ENCODE results near the gene ADGRA1.

Gene ADGRA1

DNA sequence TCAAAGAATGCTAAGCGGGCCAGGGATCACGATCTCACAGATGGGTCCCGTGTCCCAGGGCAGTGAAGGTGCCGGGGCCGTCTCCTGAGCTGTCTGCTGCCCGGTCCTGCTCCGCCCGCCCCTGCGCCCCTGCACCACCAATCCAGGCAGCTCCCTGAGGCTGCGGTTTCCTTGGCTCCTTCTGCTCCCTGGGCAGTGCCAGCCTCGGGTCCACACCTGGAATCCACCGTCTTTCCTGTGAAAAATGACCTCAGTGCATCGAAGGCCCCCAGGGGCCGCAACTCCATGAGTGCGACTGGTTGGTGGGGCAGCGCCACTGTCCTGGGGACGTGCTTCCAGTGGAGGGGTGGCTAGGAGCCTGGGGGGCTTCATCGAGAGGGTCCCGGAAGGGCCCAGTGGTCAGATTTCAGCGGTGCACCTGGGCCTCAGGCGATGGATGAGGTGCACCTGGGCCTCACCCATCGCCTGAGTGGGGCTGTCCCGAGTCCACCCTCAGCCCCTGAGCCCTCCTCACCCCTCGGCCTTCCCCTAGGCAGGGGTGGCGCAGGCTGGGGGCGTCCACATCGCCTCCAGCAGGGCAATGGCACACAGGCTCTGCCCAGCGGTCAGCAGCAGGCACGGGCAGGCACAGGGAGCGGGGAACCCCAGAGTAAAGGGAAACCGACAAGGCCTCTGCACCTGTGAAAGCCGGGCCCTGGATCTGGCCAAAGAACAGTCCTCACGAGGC lies 27.2 kb downstream of the ADGRA1 start:
- no peak for DNase-seq

- no peak for DNase-seq
Observed at GRCh38 chr10:133115453-133115842, 27.7 kb downstream of the ADGRA1 start.

- DNase-seq, result no peak
Observed at GRCh38 chr10:133115976-133116375, 28.3 kb downstream of the ADGRA1 start.

- no peak for DNase-seq
Observed at GRCh38 chr10:133116455-133116854, 28.7 kb downstream of the ADGRA1 start.

- DNase-seq, result no peak
Observed at GRCh38 chr10:133117036-133117687, 29.4 kb downstream of the ADGRA1 start.

GRCh38 chr10:133117688-133118071 lies 30.0 kb downstream of the ADGRA1 start:
- DNase-seq, result no peak

GRCh38 chr10:133121479-133121878 lies 33.8 kb downstream of the ADGRA1 start:
- DNase-seq, result no peak

DNA sequence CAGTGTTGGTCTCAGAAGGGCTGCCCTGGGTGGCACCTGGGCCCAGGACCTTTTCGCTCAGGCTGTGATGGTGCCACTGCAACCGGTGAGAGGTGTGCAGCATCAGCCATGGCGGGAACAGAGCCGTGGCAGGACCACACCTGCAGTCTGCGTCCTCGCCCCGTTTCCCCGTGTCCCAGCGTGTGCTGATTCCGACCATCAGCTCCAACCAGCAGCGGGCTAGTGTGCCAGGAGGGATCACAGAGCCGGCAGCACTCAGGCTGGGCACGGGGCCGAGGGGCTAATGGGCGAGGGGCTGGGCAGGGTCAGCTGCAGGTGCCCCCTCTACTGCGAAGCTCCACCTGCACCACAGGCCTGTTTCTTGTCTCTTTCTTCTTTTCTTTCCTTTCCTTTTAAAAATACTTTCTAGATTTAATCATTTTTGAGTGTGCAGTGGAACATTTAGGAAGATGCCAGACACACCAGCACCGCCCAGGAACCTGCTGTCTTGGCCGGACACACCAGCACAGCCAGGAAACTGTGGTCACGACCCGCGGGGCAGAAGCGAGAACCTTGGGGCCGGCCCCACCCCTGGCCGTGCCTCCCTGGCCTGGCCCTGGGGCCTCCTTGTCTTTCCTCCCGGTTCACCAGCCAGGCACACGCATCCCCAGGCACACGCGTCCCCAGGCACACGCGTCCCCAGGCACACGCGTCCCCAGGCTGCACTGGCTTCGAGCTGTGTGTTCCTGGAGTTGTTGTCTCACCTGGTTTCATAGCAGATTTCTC lies 34.6 kb downstream of the ADGRA1 start:
- DNase-seq, result no peak

DNA sequence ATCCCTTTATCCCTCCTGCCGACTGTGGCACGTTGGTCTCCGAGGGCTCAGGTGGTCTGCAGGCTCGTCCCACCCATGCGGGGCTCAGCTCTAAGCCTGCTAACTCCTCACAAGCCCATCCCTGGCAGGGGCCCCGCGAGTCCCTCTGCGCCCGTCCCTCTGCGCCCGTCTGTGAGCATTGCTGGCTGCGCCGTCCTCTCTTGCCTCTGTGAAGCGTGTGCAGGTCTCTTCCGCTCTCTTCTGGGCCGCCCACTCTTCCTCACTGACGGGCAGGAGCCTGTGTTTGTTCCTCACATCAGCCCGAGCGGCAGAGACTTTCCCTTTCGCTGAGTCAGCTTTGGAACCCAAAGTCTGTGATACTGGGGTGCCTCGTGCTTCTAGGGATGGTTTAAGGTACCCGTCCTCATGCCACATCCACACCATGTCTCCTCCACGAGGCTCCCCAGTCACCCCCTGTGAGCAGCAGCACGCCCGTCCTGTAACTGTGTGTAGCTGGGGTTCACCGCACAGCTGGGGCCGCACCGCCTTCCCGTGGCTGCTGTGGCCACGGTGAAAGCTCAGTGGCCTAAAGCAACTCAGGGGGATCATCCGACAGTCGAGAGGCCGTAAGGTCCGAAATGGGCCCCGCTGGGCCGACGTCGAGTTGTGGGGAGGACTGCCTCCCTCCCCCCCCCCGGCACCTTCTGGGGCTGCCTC lies 35.5 kb downstream of the ADGRA1 start:
- peak; percentile 30 for DNase-seq

- DNase-seq, result no peak
Observed at GRCh38 chr10:133123746-133124356, 36.1 kb downstream of the ADGRA1 start.

- DNase-seq, result no peak
Observed at GRCh38 chr10:133124357-133125211, 36.9 kb downstream of the ADGRA1 start.

DNA sequence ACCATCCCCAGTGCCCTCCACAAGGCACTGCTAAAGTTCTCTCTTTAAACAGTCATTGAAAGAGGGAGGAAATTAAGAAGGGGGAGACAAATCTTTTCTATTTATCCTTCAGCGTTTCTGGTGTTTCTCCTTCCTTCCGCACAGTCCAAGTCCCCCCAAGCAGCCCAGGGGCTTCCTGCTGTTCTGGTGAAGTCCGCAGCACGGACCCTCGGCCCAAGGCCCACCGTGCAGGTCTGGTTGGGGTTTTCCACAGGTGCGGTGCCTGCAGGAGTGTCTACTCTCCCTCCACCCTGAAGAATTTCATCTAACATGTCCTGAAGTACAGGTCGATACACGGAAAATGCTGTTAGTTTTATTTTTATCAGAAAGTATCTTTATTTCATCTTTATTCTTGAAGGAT lies 38.2 kb downstream of the ADGRA1 start:
- DNase-seq, result no peak

- DNase-seq, result no peak
Observed at GRCh38 chr10:133126431-133127290, 38.9 kb downstream of the ADGRA1 start.

DNA sequence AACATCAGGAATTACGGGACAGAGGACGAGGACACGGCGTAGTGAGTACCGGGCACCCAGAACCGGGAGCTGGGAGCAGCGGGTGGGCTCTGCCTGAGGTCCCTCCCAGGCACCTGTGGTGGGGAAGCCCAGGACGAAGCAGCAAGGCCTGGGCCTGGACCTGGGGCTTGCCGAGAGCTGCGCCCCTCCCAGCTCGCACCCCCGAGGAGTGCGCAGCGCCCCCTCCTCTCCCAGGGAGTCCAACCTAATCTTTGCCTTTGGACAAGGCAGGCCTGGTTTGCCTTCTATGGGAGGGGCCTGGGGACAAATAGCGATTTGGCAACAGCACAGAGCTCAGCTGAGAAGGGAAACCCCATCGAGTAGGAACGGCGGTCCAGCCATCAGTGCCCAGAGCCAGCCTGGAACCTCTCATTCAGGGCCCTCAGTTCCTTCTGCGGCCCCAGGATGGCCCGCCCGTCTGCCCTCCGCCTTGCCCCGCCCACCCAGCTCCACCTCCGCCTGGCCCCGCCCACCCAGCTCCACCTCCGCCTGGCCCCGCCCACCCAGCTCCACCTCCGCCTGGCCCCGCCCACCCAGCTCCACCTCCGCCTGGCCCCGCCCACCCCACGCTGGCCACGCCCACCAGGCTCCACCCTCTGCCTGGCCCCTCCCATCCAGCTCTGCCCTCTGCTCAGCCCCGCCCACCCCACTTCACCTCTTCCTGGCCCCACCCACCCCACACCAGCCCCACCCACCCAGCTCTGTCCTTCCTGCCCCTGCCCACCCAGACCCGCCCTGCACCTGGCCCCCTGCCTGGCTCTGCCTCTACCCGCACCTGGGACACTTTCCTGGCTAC lies 39.8 kb downstream of the ADGRA1 start:
- DNase-seq, result peak; percentile 68

DNA sequence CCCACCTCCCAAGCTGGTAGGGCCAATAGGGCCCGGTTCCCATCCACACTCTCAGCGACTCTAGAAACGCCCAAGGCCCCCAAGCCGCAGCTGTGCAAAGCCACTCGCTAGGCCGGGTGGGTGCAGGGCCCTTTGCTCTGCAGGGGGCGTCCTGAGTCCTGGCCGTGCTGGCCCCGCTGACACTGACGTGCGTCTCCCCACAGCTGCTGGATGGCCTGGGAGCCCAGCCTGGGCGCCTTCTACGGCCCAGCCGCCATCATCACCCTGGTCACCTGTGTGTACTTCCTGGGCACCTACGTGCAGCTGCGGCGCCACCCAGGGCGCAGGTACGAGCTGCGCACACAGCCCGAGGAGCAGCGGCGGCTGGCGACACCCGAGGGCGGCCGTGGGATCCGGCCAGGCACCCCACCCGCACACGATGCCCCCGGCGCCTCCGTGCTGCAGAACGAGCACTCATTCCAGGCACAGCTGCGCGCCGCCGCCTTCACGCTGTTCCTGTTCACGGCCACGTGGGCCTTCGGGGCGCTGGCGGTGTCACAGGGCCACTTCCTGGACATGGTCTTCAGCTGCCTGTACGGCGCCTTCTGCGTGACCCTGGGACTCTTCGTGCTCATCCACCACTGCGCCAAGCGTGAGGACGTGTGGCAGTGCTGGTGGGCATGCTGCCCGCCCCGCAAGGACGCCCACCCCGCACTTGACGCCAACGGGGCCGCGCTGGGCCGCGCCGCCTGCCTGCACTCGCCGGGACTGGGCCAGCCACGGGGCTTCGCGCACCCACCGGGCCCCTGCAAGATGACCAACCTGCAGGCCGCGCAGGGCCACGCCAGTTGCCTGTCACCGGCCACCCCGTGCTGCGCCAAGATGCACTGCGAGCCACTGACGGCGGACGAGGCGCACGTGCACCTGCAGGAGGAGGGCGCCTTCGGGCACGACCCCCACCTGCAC lies 40.7 kb downstream of the ADGRA1 start:
- DNase-seq, result no peak

DNA sequence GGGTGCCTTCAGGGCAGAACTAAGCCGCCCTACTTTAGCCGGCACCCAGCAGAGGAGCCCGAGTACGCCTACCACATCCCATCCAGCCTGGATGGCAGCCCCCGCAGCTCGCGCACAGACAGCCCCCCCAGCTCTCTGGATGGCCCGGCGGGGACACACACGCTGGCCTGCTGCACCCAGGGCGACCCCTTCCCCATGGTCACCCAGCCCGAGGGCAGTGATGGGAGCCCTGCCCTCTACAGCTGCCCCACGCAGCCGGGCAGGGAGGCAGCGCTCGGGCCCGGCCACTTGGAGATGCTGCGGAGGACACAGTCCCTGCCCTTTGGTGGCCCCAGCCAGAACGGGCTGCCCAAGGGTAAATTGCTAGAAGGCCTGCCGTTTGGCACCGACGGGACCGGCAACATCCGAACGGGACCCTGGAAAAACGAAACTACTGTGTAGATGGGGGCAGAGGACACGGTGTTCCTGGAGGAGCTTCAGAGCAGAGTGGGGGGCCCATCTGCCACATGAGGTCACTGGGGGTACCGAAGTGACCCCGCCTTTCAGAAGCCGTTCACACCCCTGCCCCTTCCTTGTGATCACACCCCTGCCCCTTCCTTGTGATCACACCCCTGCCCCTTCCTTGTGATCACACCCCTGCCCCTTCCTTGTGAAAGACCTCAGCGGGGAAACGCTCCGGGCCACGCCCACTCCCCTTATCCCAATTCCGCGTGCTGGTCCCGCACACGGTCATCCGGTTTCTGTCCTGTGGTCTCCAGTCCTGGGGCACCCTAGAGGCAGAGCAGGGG lies 41.5 kb downstream of the ADGRA1 start:
- DNase-seq, result no peak

DNA sequence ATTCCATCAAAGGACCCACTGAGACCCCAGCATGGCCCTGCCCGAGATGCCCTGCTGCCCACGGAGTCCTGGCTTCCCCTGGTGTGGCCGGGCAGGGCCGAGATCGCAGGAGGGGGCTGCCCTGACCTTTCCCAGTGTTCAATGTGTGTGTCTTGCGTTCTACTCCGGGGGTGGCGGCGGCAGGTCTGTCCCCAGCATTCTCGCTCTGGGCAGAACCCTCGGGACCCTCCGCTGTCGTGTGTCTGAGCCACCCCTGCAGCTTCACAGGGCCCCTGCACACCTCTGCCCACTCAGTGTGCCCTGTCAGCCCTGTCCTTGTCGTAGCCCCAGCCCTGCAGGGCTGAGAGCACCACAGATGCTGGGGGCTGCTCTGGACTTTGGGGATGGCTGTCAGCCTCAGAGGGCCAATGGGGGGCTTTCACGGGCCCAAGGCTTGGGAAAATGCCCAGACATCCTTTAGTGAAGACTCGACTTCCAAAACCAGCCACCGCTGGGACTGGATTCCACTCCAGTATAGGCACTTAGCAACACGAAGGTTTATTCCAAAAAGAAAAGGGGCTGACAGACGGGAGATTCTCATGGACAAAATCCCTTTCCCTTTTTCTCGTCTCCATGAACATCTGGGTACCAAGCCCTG lies 42.3 kb downstream of the ADGRA1 start:
- no peak for DNase-seq
